PC-9 (cell line): ENCODE measurements around the gene HPCAL1. TPM values are rescaled to one million over a fixed set of nuclear protein-coding genes. Genes with fewer than 3 reads are reported as not detected.
"Not testable (repeated sequence)": the region's sequence is repeated elsewhere in the genome, so short reads cannot be mapped to it uniquely, and the experiment has no call there.

Source experiments
- BruUV-seq: library from RNA; stranded (reverse); fragments of 400-500 nt; replicated peaks from 2 replicates; lab custom pipeline; 2021; lab: Mats Ljungman, UMichigan
- CTCF ChIA-PET: fragments of 300-600 bp; sonication (Branson Sonifier 250); formaldehyde crosslinking; loops from one replicate; lab custom pipeline; 2022; ENCODE audit warnings: antibody characterized with exemption; lab: Charles Lee
- POLR2A ChIA-PET: fragments of 300-600 bp; sonication (Branson Sonifier 250); formaldehyde crosslinking; loops from one replicate; lab custom pipeline; 2022; ENCODE audit warnings: antibody characterized with exemption; ENCODE audit not compliant: unreplicated experiment; lab: Charles Lee
- DNase-seq, 2 experiments: peaks; one replicate each; pipeline versions ENCODE4 v3.0.0 to v3.0.0-alpha.2; 2015 to 2022; ENCODE audit warnings: mixed read lengths in 1 of 2
- H2AFZ ChIP-seq: fragments of 200-600 bp; sonication (generic); 2 replicates; pipeline ENCODE4 v1.8.1; 2017; ENCODE audit warnings: antibody characterized with exemption
- H3F3A ChIP-seq: fragments of 200-600 bp; sonication (generic); 2 replicates; pipeline ENCODE4 v1.8.1; 2017; ENCODE audit warnings: antibody characterized with exemption, mild to moderate bottlenecking, low read depth; ENCODE audit not compliant: insufficient read depth
- H3K27ac ChIP-seq: fragments of 200-600 bp; sonication (generic); 2 replicates; pipeline ENCODE4 v1.6.1; 2016; ENCODE audit warnings: mixed run types
- H3K27me3 ChIP-seq: fragments of 200-600 bp; sonication (generic); 2 replicates; pipeline ENCODE4 v1.6.1; 2016; ENCODE audit warnings: low read depth, mixed run types; ENCODE audit not compliant: insufficient read depth
- H3K36me3 ChIP-seq: fragments of 200-600 bp; sonication (generic); 2 replicates; pipeline ENCODE4 v1.6.1; 2016; ENCODE audit warnings: low read depth, mixed run types
- H3K4me1 ChIP-seq: fragments of 200-600 bp; sonication (generic); replicated peaks from 2 replicates; pipeline ENCODE4 v1.6.1; 2016; ENCODE audit warnings: mixed run types; ENCODE audit not compliant: insufficient read depth
- H3K4me2 ChIP-seq: fragments of 200-600 bp; sonication (generic); 2 replicates; pipeline ENCODE4 v1.6.1; 2017; ENCODE audit warnings: mixed run types
- H3K4me3 ChIP-seq: fragments of 200-600 bp; sonication (generic); 2 replicates; pipeline ENCODE4 v1.6.1; 2016; ENCODE audit warnings: mixed run types
- H3K79me2 ChIP-seq: fragments of 200-600 bp; sonication (generic); 2 replicates; pipeline ENCODE4 v1.6.1; 2017; ENCODE audit warnings: low read depth, mixed run types
- H3K9me2 ChIP-seq: fragments of 200-600 bp; sonication (generic); 2 replicates; pipeline ENCODE4 v1.8.1; 2017; ENCODE audit warnings: mild to moderate bottlenecking; ENCODE audit not compliant: insufficient read depth
- H3K9me3 ChIP-seq: fragments of 200-600 bp; sonication (generic); 2 replicates; pipeline ENCODE4 v1.8.1; 2016; ENCODE audit warnings: low read depth; ENCODE audit not compliant: insufficient read depth
- H4K20me1 ChIP-seq: fragments of 200-600 bp; sonication (generic); 2 replicates; pipeline ENCODE4 v1.8.1; 2017; ENCODE audit not compliant: insufficient read depth
- CTCF ChIP-seq: fragments of 200-600 bp; sonication (generic); conservative IDR thresholded peaks from 2 replicates; pipeline ENCODE4 v1.6.1; 2017; ENCODE audit warnings: mixed run types, antibody characterized with exemption, mild to moderate bottlenecking, moderate library complexity
- EZH2 ChIP-seq: fragments of 200-600 bp; sonication (generic); IDR thresholded peaks from 2 replicates; pipeline ENCODE4 v1.8.0; 2017; ENCODE audit warnings: antibody characterized with exemption, low read depth
- intact Hi-C: fragments of 100-400 bp; cut with micrococcal nuclease; formaldehyde crosslinking; loops from one replicate; pipeline ENCODE4 v1.10.0; 2022; ENCODE audit not compliant: unreplicated experiment
- total RNA-seq: library from RNA; stranded (reverse); gene quantifications from 2 replicates; pipeline ENCODE4 v1.2.3, GENCODE V29; 2021

The HPCAL1 gene
- total RNA-seq, 1 experiment from 2014 or later = 105 TPM

- Histone ChIP-seq H3K4me2 (no peak overlapping the region), H3F3A (no peaks in the 10 kb centered on the region), H3K9me3 (no peaks in the 10 kb centered on the region), H3K27ac (no peak overlapping the region), H3K4me1 (peaks cover 15% of the 10 kb centered on the region), H2AFZ (no peak overlapping the region), H4K20me1 (no peaks in the 10 kb centered on the region), H3K9me2 (no peaks in the 10 kb centered on the region), H3K27me3 (no peaks in the 10 kb centered on the region), H3K36me3 (no peaks in the 10 kb centered on the region), H3K79me2 (no peaks in the 10 kb centered on the region), H3K4me3 (no peak overlapping the region)
- POLR2A ChIA-PET = no interaction called here
- intact Hi-C loops = no loop called here
- CTCF ChIA-PET = interaction anchor here (0.7 kb wide), 1 partner anchor 19 kb away, joined by 3 read pairs; no protein-coding TSS in a partner anchor
- no peak for DNase-seq
- BruUV-seq = no TSS peak
- TF ChIP-seq CTCF = no peak
- TF ChIP-seq EZH2 = no peak
Measured at GRCh38 chr2:10258326-10258725, 44.4 kb upstream of the HPCAL1 start.

GRCh38 chr2:10258726-10259125 is 44.0 kb upstream of the HPCAL1 start:
- no peaks in the 10 kb centered on the region for H3K9me2 ChIP-seq
- ChIA-PET CTCF (interaction anchor here (0.7 kb wide), 1 partner anchor 20 kb away, joined by 3 read pairs; no protein-coding TSS in a partner anchor), POLR2A (no interaction called here)
- TF ChIP-seq EZH2 = no peak
- no peak for TF ChIP-seq CTCF
- H2AFZ ChIP-seq = no peak overlapping the region
- H3K9me3 ChIP-seq = no peaks in the 10 kb centered on the region
- DNase-seq = no peak
- H3K27me3 ChIP-seq = no peaks in the 10 kb centered on the region
- H3K79me2 ChIP-seq = no peaks in the 10 kb centered on the region
- no peaks in the 10 kb centered on the region for H4K20me1 ChIP-seq
- intact Hi-C loops = no loop called here
- no peak overlapping the region for H3K4me2 ChIP-seq
- no peaks in the 10 kb centered on the region for H3K36me3 ChIP-seq
- H3K4me1 ChIP-seq = peaks cover 15% of the 10 kb centered on the region
- BruUV-seq = no TSS peak
- no peaks in the 10 kb centered on the region for H3F3A ChIP-seq
- H3K27ac ChIP-seq = no peak overlapping the region
- H3K4me3 ChIP-seq = no peak overlapping the region

GRCh38 chr2:10260130-10260529 is 42.6 kb upstream of the HPCAL1 start:
- H3K4me2 ChIP-seq = no peak overlapping the region
- TF ChIP-seq CTCF (no peak), EZH2 (no peak)
- H3K4me3 ChIP-seq = no peak overlapping the region
- no peaks in the 10 kb centered on the region for H3K36me3 ChIP-seq
- BruUV-seq = no TSS peak
- H3K4me1 ChIP-seq = peaks cover 2% of the 10 kb centered on the region; the same call in 1 of the 2 replicates
- intact Hi-C loops = no loop called here
- H3K27me3 ChIP-seq = no peaks in the 10 kb centered on the region
- H2AFZ ChIP-seq = no peak overlapping the region
- H3K79me2 ChIP-seq = no peaks in the 10 kb centered on the region
- no peaks in the 10 kb centered on the region for H3F3A ChIP-seq
- ChIA-PET CTCF (no interaction called here), POLR2A (no interaction called here)
- H3K27ac ChIP-seq = no peak overlapping the region
- no peaks in the 10 kb centered on the region for H3K9me2 ChIP-seq
- DNase-seq = no peak
- no peaks in the 10 kb centered on the region for H4K20me1 ChIP-seq
- no peaks in the 10 kb centered on the region for H3K9me3 ChIP-seq

GRCh38 chr2:10263526-10263925 is 39.2 kb upstream of the HPCAL1 start:
- intact Hi-C loops, BruUV-seq: not testable (repeated sequence)

More at GRCh38 chr2:10263526-10263925, 39.2 kb upstream of the HPCAL1 start:
- H3K4me3 ChIP-seq, H3K79me2 ChIP-seq, H3K36me3 ChIP-seq, H3K4me2 ChIP-seq, POLR2A ChIA-PET, H3K27me3 ChIP-seq, H3K9me2 ChIP-seq, H3F3A ChIP-seq, H3K27ac ChIP-seq, CTCF ChIA-PET, H4K20me1 ChIP-seq, H3K9me3 ChIP-seq, DNase-seq, H3K4me1 ChIP-seq, H2AFZ ChIP-seq: not testable (repeated sequence)
